ENCODE results near the gene ANO8. TPM values are rescaled to one million over a fixed set of nuclear protein-coding genes. Genes with fewer than 3 reads are reported as not detected.
A peak's percentile ranks its signal among the peaks of the same experiment; 100 is the strongest.

Gene ANO8
- total and polyA plus RNA-seq, 8 donors = 9.8 to 21.0 (median 12.2) TPM

DNA sequence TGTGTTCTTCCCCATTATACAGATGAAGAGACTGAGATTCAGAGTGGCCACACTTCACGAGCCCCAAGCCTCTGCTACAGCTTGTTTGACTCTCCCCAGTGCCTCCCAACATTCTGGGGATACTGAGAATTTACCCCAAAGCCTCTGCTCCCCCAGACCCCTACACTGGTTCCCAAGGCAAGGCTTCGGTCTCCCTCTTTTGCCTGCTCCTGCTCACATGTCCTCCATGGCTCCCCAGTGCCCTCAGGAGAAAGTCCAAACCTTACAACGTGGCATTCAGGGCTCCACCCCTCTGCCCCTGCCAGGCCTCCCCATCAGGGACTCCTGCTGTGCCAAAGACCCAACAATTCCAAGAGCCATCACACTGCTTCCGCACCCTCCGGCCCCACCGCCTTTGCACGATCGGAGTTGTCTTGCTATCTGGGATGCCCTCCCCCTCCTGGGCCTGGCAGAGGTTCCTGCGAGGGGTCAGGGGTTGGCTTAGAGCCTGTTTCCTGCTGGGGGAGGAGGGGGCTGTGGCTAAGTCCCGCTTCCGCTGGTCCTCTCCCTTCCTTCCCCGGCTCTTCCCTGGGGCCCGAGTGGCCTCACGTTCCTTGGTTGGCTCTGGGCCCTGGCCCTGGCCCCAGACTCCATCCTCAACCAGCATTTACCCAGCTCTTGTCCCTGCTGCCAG lies 18.1 kb upstream of the ANO8 start:
- Histone ChIP-seq H3K4me3 (no peak overlapping the region), H3K9me3 (no peaks in the 10 kb centered on the region), H3K27ac (peak overlapping the region in 1 of 2 donors; percentile 37), H3K27me3 (peaks cover 0 to 41% of the 10 kb centered on the region in 2 donors), H3K4me1 (peaks cover 0 to 46% of the 10 kb centered on the region in 2 donors), H3K36me3 (no peaks in the 10 kb centered on the region)
- DNase-seq = no peak
- intact Hi-C loops (cut with DNase I) = no loop called here
- ATAC-seq = no peak
- TF ChIP-seq, protein P1, sequence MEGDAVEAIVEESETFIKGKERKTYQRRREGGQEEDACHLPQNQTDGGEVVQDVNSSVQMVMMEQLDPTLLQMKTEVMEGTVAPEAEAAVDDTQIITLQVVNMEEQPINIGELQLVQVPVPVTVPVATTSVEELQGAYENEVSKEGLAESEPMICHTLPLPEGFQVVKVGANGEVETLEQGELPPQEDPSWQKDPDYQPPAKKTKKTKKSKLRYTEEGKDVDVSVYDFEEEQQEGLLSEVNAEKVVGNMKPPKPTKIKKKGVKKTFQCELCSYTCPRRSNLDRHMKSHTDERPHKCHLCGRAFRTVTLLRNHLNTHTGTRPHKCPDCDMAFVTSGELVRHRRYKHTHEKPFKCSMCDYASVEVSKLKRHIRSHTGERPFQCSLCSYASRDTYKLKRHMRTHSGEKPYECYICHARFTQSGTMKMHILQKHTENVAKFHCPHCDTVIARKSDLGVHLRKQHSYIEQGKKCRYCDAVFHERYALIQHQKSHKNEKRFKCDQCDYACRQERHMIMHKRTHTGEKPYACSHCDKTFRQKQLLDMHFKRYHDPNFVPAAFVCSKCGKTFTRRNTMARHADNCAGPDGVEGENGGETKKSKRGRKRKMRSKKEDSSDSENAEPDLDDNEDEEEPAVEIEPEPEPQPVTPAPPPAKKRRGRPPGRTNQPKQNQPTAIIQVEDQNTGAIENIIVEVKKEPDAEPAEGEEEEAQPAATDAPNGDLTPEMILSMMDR (IDR thresholded peaks at IDR 0.05) = no peak

DNA sequence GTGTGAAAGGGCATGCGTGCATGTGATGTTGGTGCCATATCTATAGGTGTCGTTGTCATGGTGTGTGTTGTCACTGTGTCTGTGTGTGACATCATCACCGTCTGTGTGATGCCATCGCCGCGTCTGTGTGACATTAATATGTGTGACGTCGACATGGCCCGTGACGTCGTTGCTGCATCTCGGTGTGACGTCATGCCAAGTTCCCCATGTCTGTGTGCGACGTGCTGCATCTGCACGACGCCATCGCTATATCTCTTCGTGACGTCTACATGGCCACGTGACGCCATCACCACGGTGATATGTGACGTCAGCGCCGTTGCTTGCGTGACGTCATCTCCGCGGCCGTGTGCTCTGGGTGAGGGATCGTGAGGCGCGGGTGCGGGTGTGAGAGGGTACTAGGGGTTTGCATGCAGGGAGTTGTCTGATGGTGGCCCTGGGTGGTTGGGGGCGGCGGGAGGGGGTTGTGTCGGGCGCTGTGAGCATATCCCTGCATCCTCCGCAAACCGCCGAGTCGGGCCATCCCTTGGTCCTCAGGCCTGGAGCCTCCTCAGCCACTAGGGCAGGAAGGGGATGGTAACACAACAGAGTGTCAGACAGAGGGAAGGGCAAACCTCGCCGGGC lies 17.3 kb upstream of the ANO8 start:
- intact Hi-C loops (cut with DNase I) = no loop called here
- H3K27ac ChIP-seq = peak overlapping the region in 1 of 2 donors; percentile 37
- DNase-seq = no peak
- H3K36me3 ChIP-seq = no peaks in the 10 kb centered on the region
- H3K4me3 ChIP-seq = no peak overlapping the region
- TF ChIP-seq, protein P1 (IDR thresholded peaks at IDR 0.05) = no peak
- ATAC-seq = no peak
- H3K4me1 ChIP-seq = peaks cover 0 to 46% of the 10 kb centered on the region in 2 donors
- peaks cover 0 to 41% of the 10 kb centered on the region in 2 donors for H3K27me3 ChIP-seq
- H3K9me3 ChIP-seq = no peaks in the 10 kb centered on the region

- Histone ChIP-seq H3K27ac (peak overlapping the region; percentile 18 to 56), H3K27me3 (peaks cover 0 to 41% of the 10 kb centered on the region in 2 donors), H3K36me3 (no peaks in the 10 kb centered on the region), H3K9me3 (no peaks in the 10 kb centered on the region), H3K4me3 (no peak overlapping the region), H3K4me1 (peaks cover 0 to 55% of the 10 kb centered on the region in 2 donors)
- DNase-seq (peak in 1 of 4 donors; percentile 79), ATAC-seq (peak; percentile 29)
- intact Hi-C loops (cut with DNase I) = no loop called here
- TF ChIP-seq, protein P1 (IDR thresholded peaks at IDR 0.05) = no peak
Measured at GRCh38 chr19:17348700-17349099, 14.0 kb upstream of the ANO8 start.

- intact Hi-C loops (cut with DNase I) = loop anchor here in 1 of 2 donors (2.0 kb wide), 1 partner anchor 39 kb away; no protein-coding TSS in a partner anchor
- TF ChIP-seq, protein P1 (IDR thresholded peaks at IDR 0.05) = no peak
- DNase-seq = no peak
- H3K4me1 ChIP-seq = peaks cover 0 to 50% of the 10 kb centered on the region in 2 donors
- no peaks in the 10 kb centered on the region for H3K36me3 ChIP-seq
- H3K27me3 ChIP-seq = peaks cover 0 to 41% of the 10 kb centered on the region in 2 donors
- no peak overlapping the region for H3K4me3 ChIP-seq
- peak overlapping the region; percentile 56 to 66 for H3K27ac ChIP-seq
- H3K9me3 ChIP-seq = no peaks in the 10 kb centered on the region
- ATAC-seq = no peak
Measured at GRCh38 chr19:17347877-17348276, 13.2 kb upstream of the ANO8 start.

DNA sequence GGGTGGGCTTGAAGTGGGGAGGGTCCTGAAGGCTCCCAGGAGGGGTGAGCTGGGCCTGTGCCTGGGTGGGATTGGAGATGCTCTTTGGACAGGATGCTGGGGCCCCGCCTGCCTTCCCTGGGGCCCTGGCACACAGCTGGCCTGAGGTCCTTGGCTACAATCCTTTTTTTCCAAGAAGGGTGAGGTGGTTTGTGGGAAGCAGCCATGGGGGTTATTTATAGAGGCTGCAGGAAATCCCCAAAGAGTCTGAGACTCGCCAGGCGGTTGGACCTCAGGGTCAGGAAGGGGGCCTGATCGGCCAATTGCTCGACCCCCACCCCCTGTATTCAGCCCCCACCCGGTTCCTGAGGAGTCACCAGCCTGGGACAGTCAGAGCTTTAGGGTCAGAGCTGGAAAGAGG lies 12.7 kb upstream of the ANO8 start:
- H3K27ac ChIP-seq = peak overlapping the region; percentile 56 to 66
- peak; percentile 11 for ATAC-seq

More for the DNA sequence above, 12.7 kb upstream of the ANO8 start:
- Histone ChIP-seq H3K4me3 (no peak overlapping the region), H3K9me3 (no peaks in the 10 kb centered on the region), H3K27me3 (peaks cover 0 to 40% of the 10 kb centered on the region in 2 donors), H3K36me3 (no peaks in the 10 kb centered on the region), H3K4me1 (peaks cover 0 to 45% of the 10 kb centered on the region in 2 donors)
- intact Hi-C loops (cut with DNase I) = loop anchor here in 1 of 2 donors (2.0 kb wide), 1 partner anchor 39 kb away; no protein-coding TSS in a partner anchor
- TF ChIP-seq, protein P1 (IDR thresholded peaks at IDR 0.05) = no peak
- DNase-seq = no peak
